Gastroesophageal sphincter (tissue), 4 donors: ENCODE measurements around the gene MYBPH. TPM values are rescaled to one million over a fixed set of nuclear protein-coding genes. Genes with fewer than 3 reads are reported as not detected.

Experiments used
- ATAC-seq: fragments of 150-250 bp; one replicate; pipeline ENCODE4 v1.9.1; 2016; ENCODE audit warnings: mild to moderate bottlenecking, moderate library complexity
- H3K27ac ChIP-seq, 4 donors: fragments of 200-600 bp; sonication (generic) in 3 of 4; 1 replicate in 3 of 4; 2 replicates in 1 of 4; pipeline ENCODE4 v1.5.1; 2016 to 2019
- H3K27me3 ChIP-seq: fragments of 200-600 bp; sonication (generic); one replicate; pipeline ENCODE4 v1.5.1; 2019
- H3K36me3 ChIP-seq, 2 donors: fragments of 200-600 bp; sonication (generic); one replicate each; pipeline ENCODE4 v1.5.1; 2019; ENCODE audit warnings: control low read depth in 1 of 2
- H3K4me1 ChIP-seq, 3 donors: fragments of 200-600 bp; sonication (generic); 1 replicate in 2 of 3; 2 replicates in 1 of 3; pipeline ENCODE4 v1.5.1; 2016 to 2019; ENCODE audit warnings: control low read depth in 2 of 3
- H3K4me3 ChIP-seq, 2 donors: fragments of 200-600 bp; sonication (generic); one replicate each; pipeline ENCODE4 v1.5.1; 2019; ENCODE audit warnings: mild to moderate bottlenecking in 1 of 2, moderate library complexity in 1 of 2
- H3K9me3 ChIP-seq, 3 donors: fragments of 200-600 bp; sonication (generic); one replicate each; pipeline ENCODE4 v1.5.1; 2017 to 2019; ENCODE audit warnings: control low read depth in 2 of 3
- CTCF ChIP-seq, 4 experiments: fragments of 200-600 bp in 2 of 4; fragments of 450-650 bp in 2 of 4; sonication (generic) in 1 of 4; IDR thresholded peaks; one replicate each; pipeline ENCODE4 v1.5.1; 2017 to 2019; ENCODE audit warnings: antibody characterized with exemption in 4 of 4, mild to moderate bottlenecking in 2 of 4, moderate library complexity in 2 of 4
- EP300 ChIP-seq: sonication (generic); formaldehyde crosslinking; IDR thresholded peaks from one replicate; pipeline ENCODE4 v1.6.1; 2017; ENCODE audit warnings: antibody characterized with exemption, mild to moderate bottlenecking
- POLR2A ChIP-seq, 2 donors: fragments of 450-650 bp; IDR thresholded peaks; one replicate each; pipeline ENCODE4 v1.6.1; 2017; ENCODE audit warnings: antibody characterized with exemption in 2 of 2, mild to moderate bottlenecking in 2 of 2, moderate library complexity in 1 of 2
- POLR2AphosphoS5 ChIP-seq: sonication (generic); formaldehyde crosslinking; IDR thresholded peaks from one replicate; pipeline ENCODE4 v1.6.1; 2017; ENCODE audit warnings: antibody characterized with exemption
- WGBS, 2 donors: methylation state at CpG; one replicate each; pipeline ENCODE4 v1.1.5; 2018; ENCODE audit warnings: low coverage in 1 of 2; 5-methylcytosine and 5-hydroxymethylcytosine counted together
- total RNA-seq, 4 donors: library from RNA; depleted of rRNA; stranded (reverse); fragments of >200 nt; gene quantifications; one replicate each; pipeline ENCODE4 v1.1.0, GENCODE V29; 2016

Gene MYBPH
- total RNA-seq, 4 donors from 2014 or later: not detected

- no peaks in the 10 kb centered on the region for H3K4me1 ChIP-seq
- no peak for TF ChIP-seq EP300
- no peak for TF ChIP-seq POLR2AphosphoS5
- no peaks in the 10 kb centered on the region for H3K9me3 ChIP-seq
- H3K27me3 ChIP-seq: peaks cover 4% of the 10 kb centered on the region
- no peak overlapping the region for H3K4me3 ChIP-seq
- 86% methylated on average over 5 of the region's 6 CpGs; no CpG with 5 or more reads in 1 of the 2 donors for WGBS, 2 donors
- H3K36me3 ChIP-seq: no peaks in the 10 kb centered on the region
- no peak overlapping the region for H3K27ac ChIP-seq
- ATAC-seq: no peak
Observed at GRCh38 chr1:203142124-203142523, 33.5 kb downstream of the MYBPH start.

- Histone ChIP-seq H3K9me3 (no peaks in the 10 kb centered on the region), H3K27ac (no peak overlapping the region), H3K27me3 (peaks cover 4% of the 10 kb centered on the region), H3K4me3 (no peak overlapping the region), H3K36me3 (no peaks in the 10 kb centered on the region), H3K4me1 (no peaks in the 10 kb centered on the region)
- ATAC-seq: no peak
- TF ChIP-seq EP300 (no peak), POLR2AphosphoS5 (no peak), POLR2A (IDR thresholded peaks at IDR 0.05) (no peak), CTCF (IDR thresholded peaks at IDR 0.05) (no peak)
- WGBS, 2 donors: 40% methylated on average over 1 of the region's 5 CpGs; no CpG with 5 or more reads in 1 of the 2 donors
Observed at GRCh38 chr1:203140743-203141520, 34.7 kb downstream of the MYBPH start.

GRCh38 chr1:203139976-203140475, 35.6 kb downstream of the MYBPH start:
- WGBS, 2 donors: 69 to 81% methylated on average over 3 to 8 of the region's 8 CpGs
- no peak for ATAC-seq
- TF ChIP-seq EP300 (no peak), POLR2AphosphoS5 (no peak), CTCF (IDR thresholded peaks at IDR 0.05) (no peak), POLR2A (IDR thresholded peaks at IDR 0.05) (no peak)

GRCh38 chr1:203138066-203138465, 37.6 kb downstream of the MYBPH start:
- TF ChIP-seq POLR2AphosphoS5 (no peak), EP300 (no peak), CTCF (IDR thresholded peaks at IDR 0.05) (no peak), POLR2A (IDR thresholded peaks at IDR 0.05) (no peak)
- no peaks in the 10 kb centered on the region for H3K36me3 ChIP-seq
- no peak for ATAC-seq
- 81 to 90% methylated on average over 3 of the region's 3 CpGs for whole genome bisulfite sequencing, 2 donors
- peaks cover 4% of the 10 kb centered on the region for H3K27me3 ChIP-seq
- H3K4me1 ChIP-seq: no peaks in the 10 kb centered on the region
- H3K9me3 ChIP-seq: no peaks in the 10 kb centered on the region
- no peak overlapping the region for H3K4me3 ChIP-seq
- no peak overlapping the region for H3K27ac ChIP-seq

More at GRCh38 chr1:203139976-203140475, 35.6 kb downstream of the MYBPH start:
- no peaks in the 10 kb centered on the region for H3K36me3 ChIP-seq
- no peaks in the 10 kb centered on the region for H3K4me1 ChIP-seq
- H3K4me3 ChIP-seq: no peak overlapping the region
- no peak overlapping the region for H3K27ac ChIP-seq
- H3K9me3 ChIP-seq: no peaks in the 10 kb centered on the region
- H3K27me3 ChIP-seq: peaks cover 4% of the 10 kb centered on the region

- WGBS, 2 donors: 85 to 93% methylated on average over 4 of the region's 4 CpGs
Observed at GRCh38 chr1:203137324-203137723, 38.3 kb downstream of the MYBPH start.

More at GRCh38 chr1:203137324-203137723, 38.3 kb downstream of the MYBPH start:
- Histone ChIP-seq H3K36me3 (no peaks in the 10 kb centered on the region), H3K27me3 (peaks cover 4% of the 10 kb centered on the region), H3K9me3 (no peaks in the 10 kb centered on the region), H3K4me3 (no peak overlapping the region), H3K4me1 (no peaks in the 10 kb centered on the region), H3K27ac (no peak overlapping the region)
- no peak for ATAC-seq
- TF ChIP-seq EP300 (no peak), CTCF (IDR thresholded peaks at IDR 0.05) (no peak), POLR2A (IDR thresholded peaks at IDR 0.05) (no peak), POLR2AphosphoS5 (no peak)
